ENCODE measurements around the gene STN1. TPM values are rescaled to one million over a fixed set of nuclear protein-coding genes. Genes with fewer than 3 reads are reported as not detected.

STN1 gene
- total and polyA plus RNA-seq, 10 of the 15 experiments (the other 5 are each of a cell fraction or from before 2014, with no cell fraction given) = 22.2 to 31.8 (median 28.5) TPM

GRCh38 chr10:103892181-103892580, 25.8 kb downstream of the STN1 start:
- DNase-seq (ENCODE audit: low read depth, low spot score) = no peak
- Histone ChIP-seq H3K36me3 (ENCODE audit: control insufficient read depth in 2 of 2, insufficient read depth in 2 of 2, low read length in 1 of 2) (peaks cover 2 to 26% of the 10 kb centered on the region in 2 experiments), H4K20me1 (ENCODE audit: control insufficient read depth, insufficient read depth) (no peaks in the 10 kb centered on the region), H3K27me3 (replicated peaks in 1 of 2; ENCODE audit: control insufficient read depth in 2 of 2, insufficient read depth in 2 of 2, low read length in 1 of 2) (no peaks in the 10 kb centered on the region), H3K4me2 (ENCODE audit: control insufficient read depth, insufficient read depth) (no peak overlapping the region), H3K79me2 (ENCODE audit: control insufficient read depth, insufficient read depth, low read length) (no peaks in the 10 kb centered on the region), H3K4me3 (no peak overlapping the region), H3K4me1 (ENCODE audit: control insufficient read depth, insufficient read depth, low read length) (no peaks in the 10 kb centered on the region), H3K9me3 (replicated peaks; ENCODE audit: control insufficient read depth, insufficient read depth, low read length) (no peaks in the 10 kb centered on the region), H2AFZ (ENCODE audit: control insufficient read depth, low read depth, low read length) (no peak overlapping the region), H3K27ac (ENCODE audit: control insufficient read depth, insufficient read depth) (no peak overlapping the region), H3K9ac (ENCODE audit: control insufficient read depth, insufficient read depth, low read length) (no peak overlapping the region)
- in situ Hi-C loops (cut with MboI) (loop anchor here (5.0 kb wide), 2 partner anchors 185 to 315 kb away; no protein-coding TSS in a partner anchor), intact Hi-C loops (cut with micrococcal nuclease; ENCODE audit: unreplicated experiment) (no loop called here)
- no TSS peak for BruUV-seq (replicated peaks)
- no peak for FAIRE-seq
- SMC1A ChIA-PET (ENCODE audit: uncharacterized antibody, unreplicated experiment) = interaction anchor here (1.0 to 1.4 kb wide), 3 partner anchors 10 to 87 kb away, joined by 3 to 5 read pairs (median 3); no protein-coding TSS in a partner anchor
- WGBS (ENCODE audit: insufficient coverage, insufficient replicate concordance, low lambda C conversion rate, missing lambda C conversion rate) = 84% methylated on average over 3 of the region's 3 CpGs
- TF ChIP-seq CHD1 (IDR thresholded peaks at IDR 0.05; ENCODE audit: low read depth, low read length) = no peak
- RAD21 ChIA-PET (ENCODE audit: unreplicated experiment) = no interaction called here
- POLR2A ChIA-PET = no interaction called here
- no peak for ATAC-seq
- CTCF ChIA-PET = interaction anchor here (9.5 kb wide), 1 partner anchor 232 kb away, joined by 151 read pairs; the partner anchor contains the start of gene SFR1

- no peak overlapping the region for H3K4me2 ChIP-seq (ENCODE audit: control insufficient read depth, insufficient read depth)
- no peak overlapping the region for H3K27ac ChIP-seq (ENCODE audit: control insufficient read depth, insufficient read depth)
- in situ Hi-C loops (cut with MboI) = loop anchor here (5.0 kb wide), 2 partner anchors 187 to 317 kb away; no protein-coding TSS in a partner anchor
Measured at GRCh38 chr10:103890688-103891087, 27.3 kb downstream of the STN1 start.

More at GRCh38 chr10:103890688-103891087, 27.3 kb downstream of the STN1 start:
- ChIA-PET CTCF (interaction anchor here (0.8 to 9.5 kb wide), 13 partner anchors 8 to 1896 kb away, joined by 3 to 151 read pairs (median 4); partner anchors contain the start of gene SFR1), RAD21 (ENCODE audit: unreplicated experiment) (interaction anchor here (1.2 kb wide), 1 partner anchor 231 kb away, joined by 5 read pairs; the partner anchor contains the start of gene SFR1), POLR2A (no interaction called here), SMC1A (ENCODE audit: uncharacterized antibody, unreplicated experiment) (interaction anchor here (0.8 to 2.1 kb wide), 10 partner anchors 9 to 254 kb away, joined by 3 to 10 read pairs (median 4); partner anchors contain the start of genes COL17A1, SFR1 and SLK)
- no peak for TF ChIP-seq RAD51 (IDR thresholded peaks at IDR 0.05)
- TF ChIP-seq HDAC2 (IDR thresholded peaks at IDR 0.05) = no peak
- TF ChIP-seq CBX3 (IDR thresholded peaks at IDR 0.05; ENCODE audit: borderline replicate concordance, low read depth) = no peak
- TF ChIP-seq CBFB (IDR thresholded peaks at IDR 0.05; ENCODE audit: low read depth) = no peak
- TF ChIP-seq PAX5 (IDR thresholded peaks at IDR 0.05; ENCODE audit: borderline replicate concordance, low read depth, low read length) = no peak
- no peak for TF ChIP-seq FOXK2 (IDR thresholded peaks at IDR 0.05)
- TF ChIP-seq ZBTB33 (IDR thresholded peaks at IDR 0.05) = no peak
- TF ChIP-seq, protein P1, sequence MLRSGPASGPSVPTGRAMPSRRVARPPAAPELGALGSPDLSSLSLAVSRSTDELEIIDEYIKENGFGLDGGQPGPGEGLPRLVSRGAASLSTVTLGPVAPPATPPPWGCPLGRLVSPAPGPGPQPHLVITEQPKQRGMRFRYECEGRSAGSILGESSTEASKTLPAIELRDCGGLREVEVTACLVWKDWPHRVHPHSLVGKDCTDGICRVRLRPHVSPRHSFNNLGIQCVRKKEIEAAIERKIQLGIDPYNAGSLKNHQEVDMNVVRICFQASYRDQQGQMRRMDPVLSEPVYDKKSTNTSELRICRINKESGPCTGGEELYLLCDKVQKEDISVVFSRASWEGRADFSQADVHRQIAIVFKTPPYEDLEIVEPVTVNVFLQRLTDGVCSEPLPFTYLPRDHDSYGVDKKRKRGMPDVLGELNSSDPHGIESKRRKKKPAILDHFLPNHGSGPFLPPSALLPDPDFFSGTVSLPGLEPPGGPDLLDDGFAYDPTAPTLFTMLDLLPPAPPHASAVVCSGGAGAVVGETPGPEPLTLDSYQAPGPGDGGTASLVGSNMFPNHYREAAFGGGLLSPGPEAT (IDR thresholded peaks at IDR 0.05; ENCODE audit: low read depth) = no peak
- no peak for TF ChIP-seq MYB (IDR thresholded peaks at IDR 0.05; ENCODE audit: borderline replicate concordance, low read depth, low read length)
- no peak for TF ChIP-seq ZBED1 (IDR thresholded peaks at IDR 0.05; ENCODE audit: borderline replicate concordance)
- no peak for TF ChIP-seq BMI1 (IDR thresholded peaks at IDR 0.05; ENCODE audit: borderline replicate concordance)
- TF ChIP-seq ZZZ3 (IDR thresholded peaks at IDR 0.05; ENCODE audit: control insufficient read depth, insufficient read length, low read depth) = no peak
- TF ChIP-seq NR2C2 (IDR thresholded peaks at IDR 0.05; ENCODE audit: borderline replicate concordance, control insufficient read depth, insufficient read length, low read depth) = no peak
- BruUV-seq (replicated peaks) = no TSS peak
- Histone ChIP-seq H3K79me2 (ENCODE audit: control insufficient read depth, insufficient read depth, low read length) (no peaks in the 10 kb centered on the region), H3K4me3 (no peak overlapping the region), H3K27me3 (replicated peaks in 1 of 2; ENCODE audit: control insufficient read depth in 2 of 2, insufficient read depth in 2 of 2, low read length in 1 of 2) (no peaks in the 10 kb centered on the region), H4K20me1 (ENCODE audit: control insufficient read depth, insufficient read depth) (no peaks in the 10 kb centered on the region), H3K9me3 (replicated peaks; ENCODE audit: control insufficient read depth, insufficient read depth, low read length) (no peaks in the 10 kb centered on the region), H2AFZ (ENCODE audit: control insufficient read depth, low read depth, low read length) (no peak overlapping the region), H3K4me1 (ENCODE audit: control insufficient read depth, insufficient read depth, low read length) (no peaks in the 10 kb centered on the region), H3K9ac (ENCODE audit: control insufficient read depth, insufficient read depth, low read length) (no peak overlapping the region), H3K36me3 (ENCODE audit: control insufficient read depth in 2 of 2, insufficient read depth in 2 of 2, low read length in 1 of 2) (peaks cover 2 to 25% of the 10 kb centered on the region in 2 experiments)
- intact Hi-C loops (cut with micrococcal nuclease; ENCODE audit: unreplicated experiment) = no loop called here
- no peak for FAIRE-seq
- WGBS (ENCODE audit: insufficient coverage, insufficient replicate concordance, low lambda C conversion rate, missing lambda C conversion rate) = 98% methylated on average over 2 of the region's 2 CpGs
- DNase-seq (ENCODE audit: low read depth, low spot score) = no peak
- no peak for ATAC-seq

Measured in GM12878 (cell line).